Liver (tissue), 5 donors: ENCODE measurements around the gene TRIM64C. TPM values are rescaled to one million over a fixed set of nuclear protein-coding genes. Genes with fewer than 3 reads are reported as not detected.

Experiments
- polyA plus RNA-seq, 2 donors: library from polyadenylated mRNA; stranded (reverse) in 1 of 2; unstranded in 1 of 2; fragments of 200-250 nt in 1 of 2; fragments of >200 nt in 1 of 2; fragmentation: Nextera tagmentation in 1 of 2; extraction: Ambion mirVana in 1 of 2; gene quantifications; one replicate each; pipeline versions ENCODE4 v1.2.1 to v1.2.3, GENCODE V29; 2013 to 2015
- small RNA-seq: library from RNA; depleted of rRNA; stranded (forward); fragments of <200 nt; gene quantifications from one replicate; pipeline ENCODE3, GENCODE V24; 2014
- total RNA-seq, 2 donors: library from RNA; depleted of rRNA; stranded (reverse); fragments of >200 nt; gene quantifications; one replicate each; pipeline ENCODE4 v1.2.3, GENCODE V29; 2014
- donor health status: healthy.
- donor health status: healthy.
- donor health status: healthy.

TRIM64C gene
- total and polyA plus RNA-seq, 4 donors: not detected

Small RNAs within 50 kb of the gene (small RNA-seq; reads per million reads assigned to genes)
- not detected for gene AC084851.1

Other genes starting within 250 kb of the TRIM64C start
- gene TRIM51G, start 75.2 kb downstream of the TRIM64C start, total RNA-seq: not detected
- gene TRIM51G, start 75.2 kb downstream of the TRIM64C start, polyA plus RNA-seq: not detected
- gene TRIM49B, start 30.3 kb downstream of the TRIM64C start, total RNA-seq: not detected
- not detected for gene TRIM49B, start 30.3 kb downstream of the TRIM64C start, polyA plus RNA-seq
- 10 to 100 TPM in 1 of 2 donors, 1 to 10 TPM in 1; 7.4 to 11.5 TPM for gene FOLH1, start 149.5 kb upstream of the TRIM64C start, total RNA-seq
- gene FOLH1, start 149.5 kb upstream of the TRIM64C start, polyA plus RNA-seq: 1 to 10 TPM; 7.0 to 8.7 TPM